ES-I3 (cell line): ENCODE results near the gene CA14.
"Not testable (repeated sequence)": the region's sequence is repeated elsewhere in the genome, so short reads cannot be mapped to it uniquely, and the experiment has no call there.

Experiments
- H3K36me3 ChIP-seq: 2 replicates; pipeline ENCODE4 v1.6.1; 2013; ENCODE audit warnings: mild to moderate bottlenecking, low read length, control low read depth, moderate library complexity; ENCODE audit not compliant: insufficient read depth
- H3K4me1 ChIP-seq: 2 replicates; pipeline ENCODE4 v1.6.1; 2013; ENCODE audit warnings: mild to moderate bottlenecking, control low read depth, low read length; ENCODE audit not compliant: insufficient read depth
- H3K9ac ChIP-seq: 2 replicates; pipeline ENCODE4 v1.6.1; 2013; ENCODE audit warnings: low read depth, mild to moderate bottlenecking, low read length, moderate library complexity
- H3K9me3 ChIP-seq: 2 replicates; pipeline ENCODE4 v1.6.1; 2013; ENCODE audit warnings: mild to moderate bottlenecking, low read length, moderate library complexity; ENCODE audit not compliant: control insufficient read depth, insufficient read depth

The CA14 gene

GRCh38 chr1:150257624-150258585 is at the start of gene CA14:
Gene CA14, plus strand, starts transcription at chr1:150257774. Its CDS starts 355 bp downstream, at chr1:150258129.
- H3K9ac ChIP-seq, result peak within 1 kb of the TSS; percentile 69
- peaks cover 3% of the 10 kb centered on the region; the same call in 1 of the 2 replicates for H3K4me1 ChIP-seq
- no peaks in the 10 kb centered on the region for H3K9me3 ChIP-seq

GRCh38 chr1:150208460-150208859 is 49.1 kb upstream of the CA14 start:
- H3K4me1 ChIP-seq, H3K9me3 ChIP-seq, H3K9ac ChIP-seq, H3K36me3 ChIP-seq: not testable (repeated sequence)

More at GRCh38 chr1:150257624-150258585, at the start of gene CA14:
- no peaks in the 10 kb centered on the region for H3K36me3 ChIP-seq

GRCh38 chr1:150210091-150210490 is 47.5 kb upstream of the CA14 start:
- 0 out of 2 replicates have a peak, but pooled peaks cover 3% of the 10 kb centered on the region for H3K4me1 ChIP-seq
- no peaks in the 10 kb centered on the region for H3K9me3 ChIP-seq
- no peak overlapping the region for H3K9ac ChIP-seq
- no peaks in the 10 kb centered on the region for H3K36me3 ChIP-seq

GRCh38 chr1:150210706-150211105 is 46.9 kb upstream of the CA14 start:
- no peaks in the 10 kb centered on the region for H3K36me3 ChIP-seq
- H3K4me1 ChIP-seq, result 0 out of 2 replicates have a peak, but pooled peaks cover 3% of the 10 kb centered on the region
- no peaks in the 10 kb centered on the region for H3K9me3 ChIP-seq
- no peak overlapping the region for H3K9ac ChIP-seq

GRCh38 chr1:150212070-150212469 is 45.5 kb upstream of the CA14 start:
- H3K9ac ChIP-seq, result no peak overlapping the region

GRCh38 chr1:150213170-150214098 is 44.1 kb upstream of the CA14 start:
- Histone ChIP-seq H3K4me1 (0 out of 2 replicates have a peak, but pooled peaks cover 3% of the 10 kb centered on the region), H3K9me3 (no peaks in the 10 kb centered on the region), H3K36me3 (no peaks in the 10 kb centered on the region), H3K9ac (peak overlapping the region; percentile 77)

More at GRCh38 chr1:150212070-150212469, 45.5 kb upstream of the CA14 start:
- Histone ChIP-seq H3K36me3 (no peaks in the 10 kb centered on the region), H3K4me1 (0 out of 2 replicates have a peak, but pooled peaks cover 3% of the 10 kb centered on the region), H3K9me3 (no peaks in the 10 kb centered on the region)

- H3K9me3 ChIP-seq, H3K36me3 ChIP-seq, H3K4me1 ChIP-seq: not testable (repeated sequence)
- H3K9ac ChIP-seq, result peak overlapping the region; percentile 77
Observed at GRCh38 chr1:150214099-150214756, 43.3 kb upstream of the CA14 start.

- not testable (repeated sequence) for H3K9me3 ChIP-seq, H3K4me1 ChIP-seq, H3K9ac ChIP-seq, H3K36me3 ChIP-seq
Observed at GRCh38 chr1:150215855-150216254, 41.7 kb upstream of the CA14 start.

- H3K36me3 ChIP-seq, result peaks cover 18% of the 10 kb centered on the region; the same call in 1 of the 2 replicates
Observed at GRCh38 chr1:150221552-150221951, 36.0 kb upstream of the CA14 start.

GRCh38 chr1:150224983-150225382 is 32.6 kb upstream of the CA14 start:
- H3K9ac ChIP-seq, result no peak overlapping the region
- H3K36me3 ChIP-seq, result peaks cover 19% of the 10 kb centered on the region; the same call in 1 of the 2 replicates
- H3K9me3 ChIP-seq, result no peaks in the 10 kb centered on the region
- H3K4me1 ChIP-seq, result no peaks in the 10 kb centered on the region

More at GRCh38 chr1:150221552-150221951, 36.0 kb upstream of the CA14 start:
- H3K4me1 ChIP-seq, result no peaks in the 10 kb centered on the region
- no peaks in the 10 kb centered on the region for H3K9me3 ChIP-seq
- H3K9ac ChIP-seq, result no peak overlapping the region

- no peaks in the 10 kb centered on the region for H3K4me1 ChIP-seq
- H3K9ac ChIP-seq, result no peak overlapping the region
- no peaks in the 10 kb centered on the region for H3K9me3 ChIP-seq
- peaks cover 18% of the 10 kb centered on the region; the same call in 1 of the 2 replicates for H3K36me3 ChIP-seq
Observed at GRCh38 chr1:150225546-150225945, 32.0 kb upstream of the CA14 start.

- no peaks in the 10 kb centered on the region for H3K4me1 ChIP-seq
- no peaks in the 10 kb centered on the region for H3K9me3 ChIP-seq
- peaks cover 18% of the 10 kb centered on the region; the same call in 1 of the 2 replicates for H3K36me3 ChIP-seq
- no peak overlapping the region for H3K9ac ChIP-seq
Observed at GRCh38 chr1:150226486-150226885, 31.1 kb upstream of the CA14 start.

- H3K4me1 ChIP-seq, result no peaks in the 10 kb centered on the region
- H3K9me3 ChIP-seq, result no peaks in the 10 kb centered on the region
- H3K36me3 ChIP-seq, result peaks cover 20% of the 10 kb centered on the region; the same call in 1 of the 2 replicates
- no peak overlapping the region for H3K9ac ChIP-seq
Observed at GRCh38 chr1:150227228-150227627, 30.3 kb upstream of the CA14 start.

GRCh38 chr1:150228246-150228645 is 29.3 kb upstream of the CA14 start:
- not testable (repeated sequence) for H3K9ac ChIP-seq, H3K4me1 ChIP-seq

More at GRCh38 chr1:150228246-150228645, 29.3 kb upstream of the CA14 start:
- peaks cover 20% of the 10 kb centered on the region; the same call in 1 of the 2 replicates for H3K36me3 ChIP-seq
- H3K9me3 ChIP-seq, result not testable (repeated sequence)
